Cardiac fibroblast (primary cell): ENCODE data around the gene GSKIP.

Experiments used
- DNase-seq, 2 donors: peaks; one replicate each; pipeline versions ENCODE4 v3.0.0 to v3.0.0-alpha.2; 2010; ENCODE audit warnings: low read depth in 2 of 2
- H3K4me3 ChIP-seq, 2 donors: replicated peaks in 1 of 2; 1 replicate in 1 of 2; 2 replicates in 1 of 2; pipeline ENCODE4 v1.5.1; 2011; ENCODE audit warnings: low read depth in 2 of 2, low read length in 2 of 2, mild to moderate bottlenecking in 2 of 2, moderate library complexity in 1 of 2
- TF ChIP-seq, protein P1 (sequence below): IDR thresholded peaks from one replicate; pipeline ENCODE4 v1.5.1; 2011; ENCODE audit warnings: low read depth, mild to moderate bottlenecking, low read length, inconsistent platforms

The GSKIP gene

DNA sequence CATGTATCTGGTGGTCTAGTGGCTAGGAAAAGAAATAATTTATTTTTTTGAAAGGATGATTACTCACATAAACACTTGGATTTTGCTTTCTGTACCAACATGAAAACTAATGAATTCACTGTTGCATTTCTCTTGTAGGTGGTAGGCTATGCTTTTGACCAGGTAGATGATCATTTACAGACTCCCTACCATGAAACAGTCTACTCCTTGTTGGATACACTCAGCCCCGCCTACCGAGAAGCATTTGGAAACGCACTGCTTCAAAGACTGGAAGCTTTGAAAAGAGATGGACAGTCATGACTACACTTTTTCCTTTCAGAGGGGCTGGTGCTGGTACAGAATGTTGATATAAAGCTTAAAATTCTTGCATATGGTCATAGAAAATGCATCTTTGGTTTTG is 22.1 kb downstream of the GSKIP start:
- no peak overlapping the region for H3K4me3 ChIP-seq
- no peak for DNase-seq
- TF ChIP-seq, protein P1, sequence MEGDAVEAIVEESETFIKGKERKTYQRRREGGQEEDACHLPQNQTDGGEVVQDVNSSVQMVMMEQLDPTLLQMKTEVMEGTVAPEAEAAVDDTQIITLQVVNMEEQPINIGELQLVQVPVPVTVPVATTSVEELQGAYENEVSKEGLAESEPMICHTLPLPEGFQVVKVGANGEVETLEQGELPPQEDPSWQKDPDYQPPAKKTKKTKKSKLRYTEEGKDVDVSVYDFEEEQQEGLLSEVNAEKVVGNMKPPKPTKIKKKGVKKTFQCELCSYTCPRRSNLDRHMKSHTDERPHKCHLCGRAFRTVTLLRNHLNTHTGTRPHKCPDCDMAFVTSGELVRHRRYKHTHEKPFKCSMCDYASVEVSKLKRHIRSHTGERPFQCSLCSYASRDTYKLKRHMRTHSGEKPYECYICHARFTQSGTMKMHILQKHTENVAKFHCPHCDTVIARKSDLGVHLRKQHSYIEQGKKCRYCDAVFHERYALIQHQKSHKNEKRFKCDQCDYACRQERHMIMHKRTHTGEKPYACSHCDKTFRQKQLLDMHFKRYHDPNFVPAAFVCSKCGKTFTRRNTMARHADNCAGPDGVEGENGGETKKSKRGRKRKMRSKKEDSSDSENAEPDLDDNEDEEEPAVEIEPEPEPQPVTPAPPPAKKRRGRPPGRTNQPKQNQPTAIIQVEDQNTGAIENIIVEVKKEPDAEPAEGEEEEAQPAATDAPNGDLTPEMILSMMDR = no peak

- H3K4me3 ChIP-seq = peak overlapping the region; percentile 66 to 75
- TF ChIP-seq, protein P1 = no peak
- no peak for DNase-seq
These were observed 27.6 kb downstream of the GSKIP start for GRCh38 chr14:96390965-96391292.

DNA sequence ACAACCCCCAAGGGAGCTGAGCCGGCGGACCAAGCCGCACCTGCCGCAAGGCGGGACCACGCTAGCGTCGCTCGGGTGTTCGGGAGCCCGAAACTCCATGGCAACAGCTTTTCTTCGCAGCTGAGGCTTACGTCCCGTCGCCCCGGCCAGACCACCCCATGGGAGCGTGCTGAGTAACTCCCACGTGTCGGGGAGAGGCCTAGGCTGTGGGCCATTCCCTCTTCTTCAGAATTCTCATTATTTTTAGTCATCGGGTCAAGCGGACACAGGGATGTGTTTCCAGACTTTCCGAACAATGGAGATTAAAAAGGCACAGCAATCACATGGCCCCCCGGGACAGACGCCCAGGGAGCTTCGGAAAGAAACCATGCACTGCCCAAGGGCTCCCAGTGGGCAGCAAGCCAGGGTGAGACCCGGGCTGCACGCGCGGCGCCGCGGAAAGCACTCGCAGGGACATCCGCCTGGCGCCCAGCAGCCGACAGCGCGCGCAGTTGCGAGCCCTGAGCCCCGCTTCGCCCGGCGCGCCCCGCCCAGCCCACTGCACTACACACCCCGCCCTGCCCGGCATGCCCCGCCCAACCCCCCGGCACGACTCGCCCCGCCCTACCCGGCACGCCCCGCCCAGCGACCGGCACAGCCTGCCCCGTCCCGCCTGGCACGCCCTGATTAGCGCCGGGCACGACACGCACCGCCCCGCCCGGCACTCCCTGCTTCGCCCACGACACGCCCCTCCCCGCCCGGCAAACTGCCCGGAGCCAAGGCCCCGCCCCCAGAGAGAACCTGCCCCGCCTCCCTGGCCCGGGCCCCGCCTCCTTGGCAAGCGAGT is 28.2 kb downstream of the GSKIP start:
- H3K4me3 ChIP-seq = peak overlapping the region; percentile 67 to 75
- TF ChIP-seq, protein P1 = no peak
- peak; percentile 95 to 98 for DNase-seq

DNA sequence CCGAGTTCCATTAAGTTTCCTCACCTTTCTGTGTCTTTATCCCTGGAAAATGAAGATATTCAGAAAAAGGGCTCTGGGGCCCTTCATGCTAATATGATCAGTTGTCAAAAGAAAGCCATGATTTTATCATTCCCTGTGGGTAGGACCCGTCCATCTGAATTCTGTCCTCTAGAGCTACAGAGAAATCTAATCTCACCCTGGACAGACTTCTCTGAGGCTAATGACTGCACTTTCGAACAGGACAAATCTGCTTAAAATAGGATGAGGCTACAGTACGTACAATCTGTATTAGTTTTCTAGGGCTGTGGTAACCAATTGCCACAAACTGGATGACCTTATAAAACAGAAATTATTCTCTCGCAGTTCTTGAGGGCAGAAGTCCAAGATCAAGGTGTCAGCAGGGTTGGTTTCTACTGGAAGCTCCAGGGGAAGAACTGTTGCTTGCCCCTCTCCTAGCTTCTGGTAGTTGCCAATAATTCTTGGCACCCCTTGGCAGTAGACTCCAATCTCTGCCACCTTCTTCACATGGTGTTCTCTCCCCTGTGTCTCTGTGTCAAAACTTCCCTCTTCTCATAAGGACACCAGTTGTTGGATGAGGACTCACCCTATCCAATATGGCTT is 29.9 kb downstream of the GSKIP start:
- no peak overlapping the region for H3K4me3 ChIP-seq
- no peak for DNase-seq
- TF ChIP-seq, protein P1 = no peak

GRCh38 chr14:96394047-96394815 is 30.9 kb downstream of the GSKIP start:
- H3K4me3 ChIP-seq = no peak overlapping the region
- TF ChIP-seq, protein P1 = no peak
- DNase-seq = no peak

DNA sequence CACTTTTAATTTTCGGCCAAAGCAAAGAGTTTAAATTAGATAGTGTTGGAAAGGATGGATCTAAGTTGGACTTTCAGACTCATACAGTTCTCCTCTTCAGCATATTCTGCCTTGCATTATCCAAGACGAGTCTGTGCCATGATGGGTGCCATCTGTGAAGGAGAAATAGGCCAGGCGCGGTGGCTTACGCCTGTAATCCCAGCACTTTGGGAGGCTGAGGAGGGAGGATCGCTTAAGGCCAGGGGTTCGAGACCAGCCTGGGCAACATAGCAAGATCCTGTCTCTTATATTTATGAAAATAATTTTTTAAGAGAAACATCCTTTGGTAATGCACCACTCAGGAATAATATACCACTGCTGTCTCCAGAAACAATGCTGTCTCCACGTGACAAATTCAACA is 35.1 kb downstream of the GSKIP start:
- no peak overlapping the region for H3K4me3 ChIP-seq
- no peak for DNase-seq
- TF ChIP-seq, protein P1 = no peak
